OCI-LY3 (cell line): ENCODE data around the gene SCUBE2.

Source experiments
- H2AFZ ChIP-seq: fragments of 200-600, 300-600 bp; shearing (Covaris generic); 2 replicates; pipeline ENCODE4 v1.6.0; 2014; ENCODE audit warnings: antibody characterized with exemption, low read depth, low read length
- H3K27ac ChIP-seq: fragments of 200-600, 300-600 bp; sonication (generic); 2 replicates; pipeline ENCODE4 v1.5.1; 2014; ENCODE audit warnings: mild to moderate bottlenecking, low read length, moderate library complexity, mixed read lengths
- H3K27me3 ChIP-seq: fragments of 200-600, 300-600 bp; sonication (generic); 2 replicates; pipeline ENCODE4 v1.6.1; 2014; ENCODE audit warnings: low read depth, low read length, mixed read lengths
- H3K36me3 ChIP-seq: fragments of 200-600, 300-600 bp; sonication (generic); replicated peaks from 2 replicates; pipeline ENCODE3; 2014; ENCODE audit warnings: low read depth, low read length, mixed read lengths
- H3K4me1 ChIP-seq: fragments of 300-600, 200-600 bp; sonication (generic); 2 replicates; pipeline ENCODE4 v1.6.1; 2014; ENCODE audit warnings: low read length, mixed read lengths
- H3K4me2 ChIP-seq: fragments of 200-600, 300-600 bp; sonication (generic); 2 replicates; pipeline ENCODE4 v1.6.1; 2014; ENCODE audit warnings: low read length, mixed read lengths
- H3K4me3 ChIP-seq: fragments of 300-600, 200-600 bp; sonication (generic); 2 replicates; pipeline ENCODE4 v1.5.1; 2014; ENCODE audit warnings: antibody characterized with exemption, mild to moderate bottlenecking, low read length, moderate library complexity
- H3K79me2 ChIP-seq: fragments of 300-600, 200-600 bp; shearing (Covaris generic); 2 replicates; pipeline ENCODE4 v1.6.1; 2014; ENCODE audit warnings: mild to moderate bottlenecking, low read length, mixed read lengths
- H3K9ac ChIP-seq: fragments of 300-600, 200-600 bp; shearing (Covaris generic); 2 replicates; pipeline ENCODE4 v1.6.0; 2014; ENCODE audit warnings: mild to moderate bottlenecking, low read length, moderate library complexity
- H3K9me3 ChIP-seq: fragments of 200-600, 300-600 bp; shearing (Covaris generic); 2 replicates; pipeline ENCODE4 v1.6.1; 2014; ENCODE audit warnings: low read length, mixed read lengths; ENCODE audit not compliant: insufficient read depth
- H4K20me1 ChIP-seq: fragments of 200-600, 300-600 bp; sonication (generic); 2 replicates; pipeline ENCODE4 v1.6.1; 2016; ENCODE audit warnings: low read length, mixed read lengths; ENCODE audit not compliant: insufficient read depth
- CTCF ChIP-seq: fragments of 200-600, 300-600 bp; sonication (generic); IDR thresholded peaks from 2 replicates; pipeline ENCODE4 v1.5.1; 2014; ENCODE audit warnings: antibody characterized with exemption, low read length, low read depth
- EZH2phosphoT487 ChIP-seq: fragments of 200-600 bp; shearing (Covaris generic); IDR thresholded peaks from 2 replicates; pipeline ENCODE4 v1.6.1; 2018; ENCODE audit warnings: antibody characterized with exemption, mixed run types, low read depth

Gene SCUBE2

DNA sequence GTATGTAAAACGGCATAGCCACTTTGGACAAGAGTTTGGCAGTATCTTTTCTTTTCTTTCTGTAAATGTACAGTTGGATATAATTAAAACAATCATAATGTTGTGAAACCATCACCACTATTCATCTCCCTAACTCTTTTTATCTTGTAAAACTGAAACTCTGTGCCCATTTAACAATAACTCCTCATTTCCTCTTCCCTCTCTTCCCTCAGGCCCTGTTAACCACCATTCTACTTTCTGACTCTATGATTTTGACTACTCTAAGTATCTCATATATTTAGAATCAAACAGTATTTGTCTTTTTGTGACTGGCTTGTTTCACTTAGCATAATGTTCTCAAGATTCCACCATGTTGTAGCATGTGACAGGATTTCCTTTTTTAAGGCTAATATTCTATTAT is 10.2 kb downstream of the SCUBE2 start:
- H3K79me2 ChIP-seq = no peaks in the 10 kb centered on the region
- no peak overlapping the region for H3K4me3 ChIP-seq
- no peak overlapping the region for H3K27ac ChIP-seq
- peaks cover 3% of the 10 kb centered on the region; the same call in 1 of the 2 replicates for H3K4me1 ChIP-seq
- no peak overlapping the region for H2AFZ ChIP-seq
- no peaks in the 10 kb centered on the region for H4K20me1 ChIP-seq
- no peak for TF ChIP-seq EZH2phosphoT487
- no peak for TF ChIP-seq CTCF
- no peak overlapping the region for H3K4me2 ChIP-seq
- no peaks in the 10 kb centered on the region for H3K36me3 ChIP-seq
- H3K9me3 ChIP-seq = no peaks in the 10 kb centered on the region
- H3K27me3 ChIP-seq = 0 out of 2 replicates have a peak, but pooled peaks cover 3% of the 10 kb centered on the region
- no peak overlapping the region for H3K9ac ChIP-seq

- Histone ChIP-seq H3K36me3 (no peaks in the 10 kb centered on the region), H3K4me1 (peaks cover 3% of the 10 kb centered on the region; the same call in 1 of the 2 replicates), H3K4me3 (no peak overlapping the region), H3K79me2 (no peaks in the 10 kb centered on the region), H3K4me2 (no peak overlapping the region), H3K9ac (no peak overlapping the region), H3K9me3 (no peaks in the 10 kb centered on the region), H4K20me1 (no peaks in the 10 kb centered on the region), H3K27me3 (peaks cover 12% of the 10 kb centered on the region), H2AFZ (no peak overlapping the region), H3K27ac (no peak overlapping the region)
- TF ChIP-seq EZH2phosphoT487 (no peak), CTCF (no peak)
Measured at GRCh38 chr11:9078113-9079086, 13.0 kb downstream of the SCUBE2 start.

DNA sequence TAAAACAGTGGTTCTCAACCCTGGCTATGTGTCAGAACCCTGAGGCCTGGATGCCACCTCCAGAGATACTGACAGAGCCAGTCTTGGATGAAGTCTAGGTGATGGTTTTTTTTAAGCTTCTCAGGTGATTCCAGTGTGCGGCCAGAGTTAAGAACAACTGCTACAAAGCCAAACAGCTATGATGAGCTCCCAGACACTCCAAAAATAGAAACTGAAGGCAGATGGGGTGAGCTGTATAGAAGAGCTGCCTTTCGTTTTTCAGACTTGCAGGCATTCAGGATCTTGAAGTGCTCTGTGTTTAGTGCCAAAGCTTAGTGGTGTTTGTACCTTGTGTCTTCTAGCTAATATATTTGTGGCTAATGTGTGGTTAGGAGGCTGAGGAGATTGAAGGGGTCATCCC is 14.2 kb downstream of the SCUBE2 start:
- H3K36me3 ChIP-seq = no peaks in the 10 kb centered on the region
- H3K4me2 ChIP-seq = no peak overlapping the region
- no peaks in the 10 kb centered on the region for H3K9me3 ChIP-seq
- no peak for TF ChIP-seq EZH2phosphoT487
- no peak for TF ChIP-seq CTCF
- H3K27ac ChIP-seq = no peak overlapping the region
- H2AFZ ChIP-seq = no peak overlapping the region
- peaks cover 20% of the 10 kb centered on the region for H3K27me3 ChIP-seq
- H3K9ac ChIP-seq = no peak overlapping the region
- peaks cover 3% of the 10 kb centered on the region; the same call in 1 of the 2 replicates for H3K4me1 ChIP-seq
- no peak overlapping the region for H3K4me3 ChIP-seq
- H4K20me1 ChIP-seq = no peaks in the 10 kb centered on the region
- no peaks in the 10 kb centered on the region for H3K79me2 ChIP-seq

DNA sequence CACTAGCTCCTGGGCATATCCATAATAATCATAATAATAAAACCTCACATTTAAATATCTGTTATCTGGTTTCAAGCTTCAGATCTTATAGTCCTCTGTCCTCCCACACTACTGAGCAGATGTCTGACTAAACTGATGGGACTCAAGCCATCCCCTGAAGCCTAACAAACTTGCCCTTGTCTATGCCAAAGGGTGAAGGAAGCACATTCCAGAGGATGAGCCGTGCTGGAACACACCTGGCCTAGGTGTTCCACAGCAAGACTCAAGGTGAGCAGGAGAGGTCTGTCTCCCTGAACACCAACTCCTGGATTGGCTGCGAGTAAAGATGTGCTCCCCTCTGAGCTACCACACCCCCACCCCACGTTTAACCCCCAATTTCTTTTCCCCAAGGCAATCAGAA is 14.7 kb downstream of the SCUBE2 start:
- H3K27ac ChIP-seq = no peak overlapping the region
- no peak overlapping the region for H3K4me2 ChIP-seq
- no peak overlapping the region for H3K4me3 ChIP-seq
- H2AFZ ChIP-seq = no peak overlapping the region
- H3K4me1 ChIP-seq = peaks cover 3% of the 10 kb centered on the region; the same call in 1 of the 2 replicates
- H3K9me3 ChIP-seq = no peaks in the 10 kb centered on the region
- peaks cover 21% of the 10 kb centered on the region for H3K27me3 ChIP-seq
- H3K79me2 ChIP-seq = no peaks in the 10 kb centered on the region
- no peak overlapping the region for H3K9ac ChIP-seq
- H3K36me3 ChIP-seq = no peaks in the 10 kb centered on the region
- H4K20me1 ChIP-seq = no peaks in the 10 kb centered on the region
- TF ChIP-seq EZH2phosphoT487 = no peak
- TF ChIP-seq CTCF = no peak
